K562 (cell line): Measurements from ENCODE around the gene SKAP2. TPM values are rescaled to one million over a fixed set of nuclear protein-coding genes. Genes with fewer than 3 reads are reported as not detected.

Experiments used
- FOXA1 ChIP-seq: fragments of 450-650 bp; IDR thresholded peaks from 2 replicates; pipeline ENCODE4 v1.6.1; 2016; ENCODE audit warnings: mild to moderate bottlenecking, borderline replicate concordance
- HCFC1 ChIP-seq: IDR thresholded peaks from 2 replicates; pipeline ENCODE4 v1.6.1; 2012; ENCODE audit warnings: low read depth, low read length, improper control_type of control experiment
- POLR2AphosphoS5 ChIP-seq: IDR thresholded peaks from 2 replicates; pipeline ENCODE4 v1.6.1; 2011; ENCODE audit warnings: mild to moderate bottlenecking, low read depth, low read length, moderate library complexity; ENCODE audit not compliant: control insufficient read depth, insufficient read depth
- RBBP5 ChIP-seq: fragments of 200-600 bp; sonication (generic); IDR thresholded peaks from 2 replicates; pipeline ENCODE4 v1.6.1; 2012; ENCODE audit warnings: borderline replicate concordance, mild to moderate bottlenecking, low read length, control low read depth, inconsistent platforms; ENCODE audit not compliant: insufficient read depth, poor library complexity, severe bottlenecking
- RERE ChIP-seq: sonication (generic); formaldehyde crosslinking; IDR thresholded peaks from 2 replicates; pipeline ENCODE4 v1.8.0; 2023; ENCODE audit warnings: missing genetic modification reagents, mild to moderate bottlenecking, borderline replicate concordance
- TSHZ1 ChIP-seq: fragments of 250-450 bp; sonication (Bioruptor Pico); IDR thresholded peaks from 2 replicates; pipeline ENCODE4 v1.4.0; 2020; ENCODE audit warnings: mild to moderate bottlenecking, moderate library complexity
- ZBED1 ChIP-seq: IDR thresholded peaks from 2 replicates; pipeline ENCODE4 v1.6.1; 2014
- ZNF23 ChIP-seq: fragments of 250-450 bp; sonication (Bioruptor Pico); IDR thresholded peaks from 2 replicates; pipeline ENCODE4 v1.4.0; 2020; ENCODE audit warnings: mild to moderate bottlenecking
- polyA plus RNA-seq, 8 experiments: library from polyadenylated mRNA; depleted of rRNA in 4 of 8; stranded (reverse) in 5 of 8; unstranded in 3 of 8; fragments of >200 nt; fragmentation: Nextera tagmentation in 2 of 8; fragmentation: Illumina TruSeq in 1 of 8; extraction: Ambion mirVana in 2 of 8; extraction: Trizol in 1 of 8; gene quantifications; 2 replicates each; pipeline versions ENCODE4 v1.2.1 to v1.2.3, GENCODE V29; 2011 to 2014; ENCODE audit warnings: inconsistent platforms in 1 of 8, missing spikeins in 1 of 8
- total RNA-seq, 7 experiments: library from RNA; depleted of rRNA in 6 of 7; stranded (reverse); fragments of >200 nt in 6 of 7; fragmentation: Illumina TruSeq in 2 of 7; extraction: Trizol in 2 of 7; gene quantifications; 2 replicates each; pipeline versions ENCODE4 v1.2.1 to v1.2.3, GENCODE V29; 2011 to 2021; ENCODE audit warnings: low replicate concordance in 1 of 7
- TF ChIP-seq, protein P1 (sequence below): fragments of 250-450 bp; sonication (Bioruptor Pico); IDR thresholded peaks from 2 replicates; pipeline ENCODE4 v1.5.0; 2021; ENCODE audit warnings: mild to moderate bottlenecking, moderate library complexity
- TF ChIP-seq, protein P2 (sequence below): fragments of 450-650 bp; IDR thresholded peaks from 2 replicates; pipeline ENCODE4 v1.7.1; 2018; ENCODE audit warnings: mild to moderate bottlenecking, low read depth; ENCODE audit not compliant: partially characterized antibody

Gene SKAP2
- total and polyA plus RNA-seq, 9 of the 15 experiments (the other 6 are each of a cell fraction or from before 2014, with no cell fraction given) = 4.2 to 11.7 (median 8.3) TPM

- TF ChIP-seq, protein P1, sequence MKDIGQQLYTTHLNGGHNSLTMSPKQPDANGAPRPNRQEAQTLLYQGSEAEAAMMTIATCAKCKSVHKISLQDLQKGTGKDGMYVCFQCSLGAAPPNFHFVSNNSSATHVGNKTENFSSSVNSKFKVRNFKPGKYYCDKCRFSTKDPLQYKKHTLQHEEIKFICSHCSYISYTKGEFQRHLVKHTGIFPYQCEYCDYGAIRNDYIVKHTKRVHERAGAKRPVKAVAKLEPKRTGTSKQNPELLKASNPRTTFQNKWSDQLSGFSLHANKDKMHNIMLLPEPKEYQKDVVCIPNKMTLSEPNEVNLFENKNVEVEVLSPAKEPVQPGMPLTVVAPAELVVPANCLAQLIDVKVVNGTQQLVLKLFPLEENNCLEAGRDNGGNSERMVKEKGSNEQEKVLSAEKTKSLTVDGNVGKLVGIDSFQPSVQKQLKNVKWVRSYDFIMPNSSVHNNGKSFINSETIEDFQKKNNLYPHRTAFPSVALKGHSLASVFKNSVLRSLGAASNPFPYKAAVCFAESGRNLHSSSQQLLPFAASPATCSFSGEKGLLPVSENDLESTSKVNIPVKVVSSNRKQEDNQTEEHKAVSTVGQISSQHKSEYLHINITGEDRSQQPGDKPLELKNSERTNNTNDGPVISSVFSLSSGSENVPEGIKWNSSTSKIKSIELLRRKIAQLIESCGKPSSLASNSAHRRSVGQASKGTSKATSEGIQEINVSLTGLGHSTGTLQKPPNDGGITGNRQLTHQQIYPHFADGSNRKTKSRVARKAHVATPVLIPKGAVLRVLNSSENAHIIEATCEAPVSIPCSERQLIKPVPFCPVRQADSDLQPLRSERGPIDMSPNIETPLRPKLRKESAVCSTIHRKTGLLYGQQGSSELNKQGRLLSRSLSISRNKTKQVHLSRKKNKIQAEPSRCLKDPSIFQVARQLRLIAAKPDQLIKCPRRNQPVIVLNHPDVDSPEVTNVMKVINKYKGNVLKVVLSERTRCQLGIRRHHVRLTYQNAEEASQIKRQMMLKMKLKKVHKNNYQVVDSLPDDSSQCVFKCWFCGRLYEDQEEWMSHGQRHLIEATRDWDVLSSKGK (CRISPR knock-in tag) = no peak
- TF ChIP-seq ZNF23 (CRISPR knock-in tag) (no peak), RBBP5 (peak; percentile 48), ZBED1 (no peak), FOXA1 (no peak), RERE (no peak), HCFC1 (peak; percentile 63; the same call in 1 of the 2 replicates), TSHZ1 (CRISPR knock-in tag) (no peak), POLR2AphosphoS5 (peak; percentile 48; the same call in 1 of the 2 replicates)
- TF ChIP-seq, protein P2, sequence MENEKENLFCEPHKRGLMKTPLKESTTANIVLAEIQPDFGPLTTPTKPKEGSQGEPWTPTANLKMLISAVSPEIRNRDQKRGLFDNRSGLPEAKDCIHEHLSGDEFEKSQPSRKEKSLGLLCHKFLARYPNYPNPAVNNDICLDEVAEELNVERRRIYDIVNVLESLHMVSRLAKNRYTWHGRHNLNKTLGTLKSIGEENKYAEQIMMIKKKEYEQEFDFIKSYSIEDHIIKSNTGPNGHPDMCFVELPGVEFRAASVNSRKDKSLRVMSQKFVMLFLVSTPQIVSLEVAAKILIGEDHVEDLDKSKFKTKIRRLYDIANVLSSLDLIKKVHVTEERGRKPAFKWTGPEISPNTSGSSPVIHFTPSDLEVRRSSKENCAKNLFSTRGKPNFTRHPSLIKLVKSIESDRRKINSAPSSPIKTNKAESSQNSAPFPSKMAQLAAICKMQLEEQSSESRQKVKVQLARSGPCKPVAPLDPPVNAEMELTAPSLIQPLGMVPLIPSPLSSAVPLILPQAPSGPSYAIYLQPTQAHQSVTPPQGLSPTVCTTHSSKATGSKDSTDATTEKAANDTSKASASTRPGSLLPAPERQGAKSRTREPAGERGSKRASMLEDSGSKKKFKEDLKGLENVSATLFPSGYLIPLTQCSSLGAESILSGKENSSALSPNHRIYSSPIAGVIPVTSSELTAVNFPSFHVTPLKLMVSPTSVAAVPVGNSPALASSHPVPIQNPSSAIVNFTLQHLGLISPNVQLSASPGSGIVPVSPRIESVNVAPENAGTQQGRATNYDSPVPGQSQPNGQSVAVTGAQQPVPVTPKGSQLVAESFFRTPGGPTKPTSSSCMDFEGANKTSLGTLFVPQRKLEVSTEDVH = peak; percentile 19
These were observed at the start of gene SKAP2 (continued) for GRCh38 chr7:26864309-26865093.
